Dermis blood vessel endothelial cell (primary cell): Measurements from ENCODE around the gene FOXS1. TPM values are rescaled to one million over a fixed set of nuclear protein-coding genes. Genes with fewer than 3 reads are reported as not detected.

Experiments
- total RNA-seq: library from RNA; depleted of rRNA; stranded (reverse); fragments of >200 nt; gene quantifications from 2 replicates; pipeline ENCODE4 v1.2.3, GENCODE V29; 2014

FOXS1 gene
- total RNA-seq, 1 donor from 2014 or later: not detected

Other genes with a start within 250 kb of the FOXS1 start
- 768 and 1,287 TPM in 2 replicates for gene ID1, start 240.3 kb downstream of the FOXS1 start, total RNA-seq
- not detected in 2 replicates for gene COX4I2, start 207.7 kb downstream of the FOXS1 start, total RNA-seq
- gene BCL2L1, start 122.7 kb downstream of the FOXS1 start, total RNA-seq: 46.1 and 62.9 TPM in 2 replicates
- gene TPX2, start 106.3 kb downstream of the FOXS1 start, total RNA-seq: 16.5 and 81.7 TPM in 2 replicates
- 8.5 and 8.7 TPM in 2 replicates for gene MYLK2, start 26.2 kb downstream of the FOXS1 start, total RNA-seq
- 0.14 and 0.34 TPM in 2 replicates for gene DUSP15, start 24.9 kb upstream of the FOXS1 start, total RNA-seq
- 0.14 TPM in 1 of 2 replicates, not detected in the other for gene TTLL9, start 25.0 kb upstream of the FOXS1 start, total RNA-seq
- gene PDRG1, start 106.4 kb upstream of the FOXS1 start, total RNA-seq: 4.4 and 5.2 TPM in 2 replicates
- gene XKR7, start 122.5 kb upstream of the FOXS1 start, total RNA-seq: under 0.01 TPM in 1 of 2 replicates, not detected in the other
- 31.1 and 35.5 TPM in 2 replicates for gene CCM2L, start 164.8 kb upstream of the FOXS1 start, total RNA-seq
- not detected in 2 replicates for gene HCK, start 206.6 kb upstream of the FOXS1 start, total RNA-seq